Stimulated activated naive CD4-positive, alpha-beta T cell treated with Interleukin-2 at 50 U/mL for 16 hours (primary cell): Measurements from ENCODE around the gene INF2.

Experiments used
- DNase-seq: peaks from one replicate; lab custom pipeline; 2025; lab: John Stamatoyannopoulos, UW

The INF2 gene

DNA sequence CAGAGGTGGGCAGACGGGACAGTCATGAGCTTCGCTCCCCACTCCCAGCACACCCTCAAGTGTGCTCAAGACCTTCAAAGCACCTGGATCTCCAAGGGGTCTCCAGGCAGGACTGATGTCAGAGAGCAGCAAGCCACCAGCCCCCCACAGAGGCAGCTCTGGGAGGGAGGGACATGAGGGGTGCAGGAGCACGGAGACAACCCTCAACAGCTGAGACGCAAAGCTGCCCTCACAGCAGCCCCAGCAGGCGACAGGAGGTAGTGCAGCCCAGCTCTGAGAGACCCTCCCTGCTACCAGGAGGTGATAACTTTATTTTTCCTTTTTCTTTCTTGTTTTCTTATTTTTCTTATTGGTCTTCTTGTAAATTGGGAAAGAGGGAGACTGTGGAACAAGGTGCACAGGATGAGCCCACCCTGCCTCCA is 81.4 kb downstream of the INF2 start:
- no peak for DNase-seq

DNA sequence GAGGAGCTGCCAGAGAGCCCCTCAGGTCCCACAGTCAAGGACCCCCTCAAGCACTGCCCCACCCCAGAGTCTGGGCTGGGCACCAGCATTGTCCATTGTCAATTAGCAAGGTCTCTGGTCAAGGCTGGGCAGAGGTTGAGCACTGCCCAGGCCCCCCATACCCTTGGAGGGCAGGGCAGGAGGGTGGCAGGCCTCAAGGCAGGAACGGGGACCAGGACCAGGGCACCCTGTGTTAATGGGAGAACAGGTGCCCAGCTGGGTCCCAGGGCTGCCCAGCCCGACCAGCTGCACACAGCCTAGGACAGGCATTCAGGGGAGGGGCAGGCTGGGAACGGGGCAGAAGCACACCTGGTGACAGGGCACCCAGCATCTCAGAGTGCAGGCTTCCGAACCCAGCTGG is 82.0 kb downstream of the INF2 start:
- DNase-seq = no peak
